ENCODE data around the gene MMP27. TPM values are rescaled to one million over a fixed set of nuclear protein-coding genes. Genes with fewer than 3 reads are reported as not detected.

The MMP27 gene
- total RNA-seq, 1 experiment from 2014 or later: not detected

- no peak for TF ChIP-seq CTCF (IDR thresholded peaks at IDR 0.05; ENCODE audit: insufficient read depth in 1 of 2, low read depth in 1 of 2, low read length in 1 of 2, severe bottlenecking in 1 of 2, unreplicated experiment in 1 of 2)
- Histone ChIP-seq H3K27me3 (replicated peaks; ENCODE audit: control insufficient read depth, insufficient read depth, low read length) (no peaks in the 10 kb centered on the region), H3K36me3 (ENCODE audit: control insufficient read depth, insufficient read depth, low read length) (no peaks in the 10 kb centered on the region), H3K9me3 (no peaks in the 10 kb centered on the region), H3K4me3 (ENCODE audit: low read depth, low read length) (no peak overlapping the region), H3K4me1 (no peaks in the 10 kb centered on the region)
- Mint-ChIP-seq H3K4me3 (ENCODE audit: unreplicated experiment) (no peak overlapping the region), H3K4me1 (ENCODE audit: low read depth, unreplicated experiment) (no peaks in the 10 kb centered on the region), H3K9me3 (ENCODE audit: unreplicated experiment) (no peaks in the 10 kb centered on the region), H3K27me3 (ENCODE audit: insufficient read depth, unreplicated experiment) (peaks cover 18% of the 10 kb centered on the region), H3K36me3 (ENCODE audit: insufficient read depth, unreplicated experiment) (no peaks in the 10 kb centered on the region), H3K27ac (ENCODE audit: unreplicated experiment) (no peak overlapping the region)
- no peak for DNase-seq
- ChIA-PET CTCF (no interaction called here), POLR2A (no interaction called here)
- intact Hi-C loops (cut with micrococcal nuclease; ENCODE audit: unreplicated experiment): no loop called here
- no TSS peak for BruUV-seq (replicated peaks)
Observed at GRCh38 chr11:102704841-102705240, 728 bp downstream of the MMP27 start.

- Histone ChIP-seq H3K4me1 (no peaks in the 10 kb centered on the region), H3K9me3 (no peaks in the 10 kb centered on the region), H3K27me3 (replicated peaks; ENCODE audit: control insufficient read depth, insufficient read depth, low read length) (no peaks in the 10 kb centered on the region), H3K4me3 (ENCODE audit: low read depth, low read length) (no peak overlapping the region), H3K36me3 (ENCODE audit: control insufficient read depth, insufficient read depth, low read length) (no peaks in the 10 kb centered on the region)
- TF ChIP-seq CTCF (IDR thresholded peaks at IDR 0.05; ENCODE audit: insufficient read depth in 1 of 2, low read depth in 1 of 2, low read length in 1 of 2, severe bottlenecking in 1 of 2, unreplicated experiment in 1 of 2): no peak
- no peak overlapping the region for H3K4me3 Mint-ChIP-seq (ENCODE audit: unreplicated experiment)
- intact Hi-C loops (cut with micrococcal nuclease; ENCODE audit: unreplicated experiment): no loop called here
- no peaks in the 10 kb centered on the region for H3K9me3 Mint-ChIP-seq (ENCODE audit: unreplicated experiment)
- BruUV-seq (replicated peaks): no TSS peak
- ChIA-PET POLR2A (no interaction called here), CTCF (no interaction called here)
- H3K27ac Mint-ChIP-seq (ENCODE audit: unreplicated experiment): no peak overlapping the region
- H3K27me3 Mint-ChIP-seq (ENCODE audit: insufficient read depth, unreplicated experiment): peaks cover 15% of the 10 kb centered on the region
- H3K4me1 Mint-ChIP-seq (ENCODE audit: low read depth, unreplicated experiment): no peaks in the 10 kb centered on the region
- no peaks in the 10 kb centered on the region for H3K36me3 Mint-ChIP-seq (ENCODE audit: insufficient read depth, unreplicated experiment)
- DNase-seq: no peak
Observed at GRCh38 chr11:102703826-102704493, 1.6 kb downstream of the MMP27 start.

GRCh38 chr11:102695201-102695600 is 10.4 kb downstream of the MMP27 start:
- H3K36me3 Mint-ChIP-seq (ENCODE audit: insufficient read depth, unreplicated experiment): no peaks in the 10 kb centered on the region
- CTCF ChIA-PET: no interaction called here
- POLR2A ChIA-PET: no interaction called here

More at GRCh38 chr11:102695201-102695600, 10.4 kb downstream of the MMP27 start:
- Histone ChIP-seq H3K4me1 (no peaks in the 10 kb centered on the region), H3K4me3 (ENCODE audit: low read depth, low read length) (no peak overlapping the region), H3K27me3 (replicated peaks; ENCODE audit: control insufficient read depth, insufficient read depth, low read length) (no peaks in the 10 kb centered on the region), H3K9me3 (no peaks in the 10 kb centered on the region), H3K36me3 (ENCODE audit: control insufficient read depth, insufficient read depth, low read length) (no peaks in the 10 kb centered on the region)
- intact Hi-C loops (cut with micrococcal nuclease; ENCODE audit: unreplicated experiment): no loop called here
- no peaks in the 10 kb centered on the region for H3K4me1 Mint-ChIP-seq (ENCODE audit: low read depth, unreplicated experiment)
- no peak for TF ChIP-seq CTCF (IDR thresholded peaks at IDR 0.05; ENCODE audit: insufficient read depth in 1 of 2, low read depth in 1 of 2, low read length in 1 of 2, severe bottlenecking in 1 of 2, unreplicated experiment in 1 of 2)
- no peaks in the 10 kb centered on the region for H3K9me3 Mint-ChIP-seq (ENCODE audit: unreplicated experiment)
- no TSS peak for BruUV-seq (replicated peaks)
- H3K4me3 Mint-ChIP-seq (ENCODE audit: unreplicated experiment): no peak overlapping the region
- DNase-seq: no peak
- peaks cover 12% of the 10 kb centered on the region for H3K27me3 Mint-ChIP-seq (ENCODE audit: insufficient read depth, unreplicated experiment)
- no peak overlapping the region for H3K27ac Mint-ChIP-seq (ENCODE audit: unreplicated experiment)
